ENCODE data around the gene TTLL13.
"Not testable (repeated sequence)": the region's sequence is repeated elsewhere in the genome, so short reads cannot be mapped to it uniquely, and the experiment has no call there.

TTLL13 gene

DNA sequence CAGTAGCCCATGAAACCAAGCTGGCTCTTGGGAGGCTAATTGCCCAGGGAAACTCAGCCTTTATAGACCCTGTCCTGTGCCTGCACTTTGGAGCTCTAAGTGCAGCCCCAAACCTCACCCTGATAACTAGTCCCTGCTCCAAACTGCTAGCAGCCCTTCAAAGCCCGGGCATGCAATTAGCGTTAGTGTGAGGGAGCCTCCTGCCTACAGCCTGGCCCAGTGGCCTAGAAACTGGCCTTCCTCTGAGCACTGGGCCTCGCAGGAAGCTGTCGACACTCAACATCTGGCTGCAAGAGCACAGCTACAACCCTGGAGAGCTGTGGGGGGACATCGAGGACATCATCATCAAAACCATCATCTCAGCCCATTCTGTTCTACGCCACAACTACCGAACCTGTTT, 8.4 kb downstream of the TTLL13 start:
- DNase-seq (ENCODE audit: low spot score) = no peak
- TF ChIP-seq CTCF (IDR thresholded peaks at IDR 0.05; ENCODE audit: borderline replicate concordance, control extremely low read depth, extremely low read depth, insufficient read depth, missing control alignments) = no peak
- in situ Hi-C loops (cut with MboI; ENCODE audit: low sequenced_read_pairs, unreplicated experiment) = no loop called here

- no peak for TF ChIP-seq CTCF (IDR thresholded peaks at IDR 0.05; ENCODE audit: borderline replicate concordance, control extremely low read depth, extremely low read depth, insufficient read depth, missing control alignments)
- peak; percentile 48 for DNase-seq (ENCODE audit: low spot score)
- in situ Hi-C loops (cut with MboI; ENCODE audit: low sequenced_read_pairs, unreplicated experiment) = no loop called here
Measured at GRCh38 chr15:90259524-90259923, 10.2 kb downstream of the TTLL13 start.

- DNase-seq (ENCODE audit: low spot score); in situ Hi-C loops (cut with MboI; ENCODE audit: low sequenced_read_pairs, unreplicated experiment): not testable (repeated sequence)
Measured at GRCh38 chr15:90260731-90261130, 11.4 kb downstream of the TTLL13 start.

DNA sequence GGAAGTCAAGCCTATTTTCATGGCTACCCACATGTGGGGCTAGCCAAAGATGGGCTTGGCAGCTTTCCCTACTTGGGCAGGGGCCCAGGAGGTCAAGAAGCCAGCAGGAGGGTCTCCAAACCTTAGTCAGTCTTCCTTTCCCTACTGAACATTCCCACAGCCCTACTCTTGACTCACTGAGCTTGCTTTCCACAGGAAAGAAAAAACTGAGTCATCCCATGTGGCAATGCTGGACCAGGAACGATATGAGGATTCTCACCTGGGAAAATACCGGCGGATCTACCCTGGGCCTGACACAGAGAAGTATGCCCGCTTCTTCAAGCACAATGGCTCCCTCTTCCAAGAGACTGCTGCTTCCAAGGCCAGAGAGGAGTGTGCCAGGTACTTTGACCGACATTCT, 12.5 kb downstream of the TTLL13 start:
- no peak for TF ChIP-seq CTCF (IDR thresholded peaks at IDR 0.05; ENCODE audit: borderline replicate concordance, control extremely low read depth, extremely low read depth, insufficient read depth, missing control alignments)
- no peak for DNase-seq (ENCODE audit: low spot score)
- in situ Hi-C loops (cut with MboI; ENCODE audit: low sequenced_read_pairs, unreplicated experiment) = no loop called here

DNA sequence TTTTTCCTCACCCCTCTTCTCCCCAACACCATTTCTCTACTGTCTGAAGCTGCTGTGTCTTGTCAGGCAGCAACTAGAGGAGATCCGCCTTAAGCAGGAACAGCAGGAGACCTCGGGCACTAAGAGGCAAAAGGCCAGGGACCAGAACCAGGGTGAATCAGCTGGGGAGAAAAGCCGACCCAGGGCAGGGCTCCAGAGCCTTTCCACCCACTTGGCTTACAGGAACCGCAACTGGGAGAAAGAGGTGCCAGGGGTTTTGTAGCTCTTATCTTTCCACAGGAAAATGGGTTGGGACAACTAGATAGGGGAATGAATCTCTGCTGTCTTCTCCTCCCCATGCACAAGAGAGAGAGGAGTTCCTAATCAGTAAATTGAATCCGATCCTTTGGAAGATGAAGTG, 13.1 kb downstream of the TTLL13 start:
- in situ Hi-C loops (cut with MboI; ENCODE audit: low sequenced_read_pairs, unreplicated experiment) = no loop called here
- TF ChIP-seq CTCF (IDR thresholded peaks at IDR 0.05; ENCODE audit: borderline replicate concordance, control extremely low read depth, extremely low read depth, insufficient read depth, missing control alignments) = no peak
- no peak for DNase-seq (ENCODE audit: low spot score)

- in situ Hi-C loops (cut with MboI; ENCODE audit: low sequenced_read_pairs, unreplicated experiment) = no loop called here
- TF ChIP-seq CTCF (IDR thresholded peaks at IDR 0.05; ENCODE audit: borderline replicate concordance, control extremely low read depth, extremely low read depth, insufficient read depth, missing control alignments) = no peak
- no peak for DNase-seq (ENCODE audit: low spot score)
Measured at GRCh38 chr15:90264671-90265070, 15.3 kb downstream of the TTLL13 start.

- in situ Hi-C loops (cut with MboI; ENCODE audit: low sequenced_read_pairs, unreplicated experiment) = no loop called here
- no peak for TF ChIP-seq CTCF (IDR thresholded peaks at IDR 0.05; ENCODE audit: borderline replicate concordance, control extremely low read depth, extremely low read depth, insufficient read depth, missing control alignments)
Measured at GRCh38 chr15:90265271-90266060, 16.1 kb downstream of the TTLL13 start, which contains the start of gene NGRN. NGRN (plus strand) TSS chr15:90265672; CDS start chr15:90265713, 41 bp downstream.

More at GRCh38 chr15:90265271-90266060, 16.1 kb downstream of the TTLL13 start, which contains the start of gene NGRN:
- DNase-seq (ENCODE audit: low spot score) = peak; percentile 91

Measured in GM13976 (cell line).